ENCODE data around the gene PRKAG2. TPM values are rescaled to one million over a fixed set of nuclear protein-coding genes. Genes with fewer than 3 reads are reported as not detected.

PRKAG2 gene
- total RNA-seq, 1 donor from 2014 or later, result 35.4 TPM

GRCh38 chr7:151872531-151873401, 4.1 kb downstream of the PRKAG2 start:
- no peak overlapping the region for H3K27ac ChIP-seq
- H3K27me3 ChIP-seq (ENCODE audit: low read depth), result no peaks in the 10 kb centered on the region
- no peak overlapping the region for H3K4me3 ChIP-seq
- ATAC-seq (no peak), DNase-seq (no peak)
- no peak for TF ChIP-seq CTCF (IDR thresholded peaks at IDR 0.05)
- H3K9me3 ChIP-seq, result no peaks in the 10 kb centered on the region
- intact Hi-C loops (cut with DNase I), result no loop called here
- H3K4me1 ChIP-seq, result peaks cover 33% of the 10 kb centered on the region
- no peaks in the 10 kb centered on the region for H3K36me3 ChIP-seq

- Histone ChIP-seq H3K27me3 (ENCODE audit: low read depth) (no peaks in the 10 kb centered on the region), H3K9me3 (no peaks in the 10 kb centered on the region), H3K36me3 (no peaks in the 10 kb centered on the region), H3K27ac (no peak overlapping the region), H3K4me3 (no peak overlapping the region), H3K4me1 (peaks cover 37% of the 10 kb centered on the region)
- no peak for TF ChIP-seq CTCF (IDR thresholded peaks at IDR 0.05)
- ATAC-seq (no peak), DNase-seq (no peak)
- intact Hi-C loops (cut with DNase I), result no loop called here
Observed at GRCh38 chr7:151871904-151872303, 5.0 kb downstream of the PRKAG2 start.

GRCh38 chr7:151871189-151871735, 5.7 kb downstream of the PRKAG2 start:
- Histone ChIP-seq H3K27ac (no peak overlapping the region), H3K27me3 (ENCODE audit: low read depth) (no peaks in the 10 kb centered on the region), H3K36me3 (no peaks in the 10 kb centered on the region), H3K4me1 (peaks cover 37% of the 10 kb centered on the region), H3K4me3 (no peak overlapping the region), H3K9me3 (no peaks in the 10 kb centered on the region)
- intact Hi-C loops (cut with DNase I), result no loop called here
- DNase-seq (no peak), ATAC-seq (no peak)
- no peak for TF ChIP-seq CTCF (IDR thresholded peaks at IDR 0.05)

DNA sequence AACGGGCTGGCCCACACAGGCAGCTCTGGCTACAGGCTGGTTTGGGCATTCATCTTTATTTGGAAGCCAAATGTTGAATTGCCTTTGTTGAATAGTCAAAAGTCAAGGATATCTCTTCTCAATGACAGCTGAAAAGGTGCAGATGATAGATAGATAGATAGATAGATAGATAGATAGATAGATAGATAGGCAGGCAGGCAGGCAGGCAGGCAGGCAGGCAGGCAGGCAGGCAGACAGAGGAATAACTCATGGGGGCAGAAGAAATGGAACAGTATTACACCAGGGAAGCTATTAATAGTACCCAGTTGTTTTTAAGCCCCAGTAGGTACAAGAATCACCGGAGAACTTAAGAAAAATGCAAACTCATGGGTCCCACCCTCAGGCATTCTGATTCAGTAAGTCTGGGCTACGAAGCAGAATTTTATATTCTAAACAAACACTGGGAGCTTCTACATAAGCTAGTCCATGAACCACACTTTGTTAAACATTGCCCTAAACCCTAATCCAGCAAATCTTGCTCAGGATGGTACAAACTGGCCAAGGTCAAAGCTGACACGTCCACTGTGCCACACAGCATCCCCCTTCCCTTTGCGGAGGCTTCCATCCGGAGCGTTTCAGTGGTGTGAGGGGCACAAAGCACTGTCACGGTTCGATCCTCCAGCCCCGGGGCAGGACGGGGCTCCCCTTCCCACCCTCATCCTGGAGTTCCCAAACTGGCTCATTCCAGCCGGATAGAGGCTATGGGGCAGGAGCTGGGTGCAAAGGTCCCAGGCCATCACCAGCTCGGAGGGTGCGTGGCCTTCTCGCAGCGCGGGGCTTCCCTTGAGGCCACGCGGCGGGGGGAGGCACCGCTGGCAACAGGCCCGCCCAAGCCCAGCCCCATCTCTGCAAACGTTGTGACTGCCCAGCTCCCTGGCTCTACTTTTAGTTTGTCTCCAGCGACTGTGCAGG, 6.7 kb downstream of the PRKAG2 start:
- H3K27ac ChIP-seq, result no peak overlapping the region
- DNase-seq (no peak), ATAC-seq (no peak)
- intact Hi-C loops (cut with DNase I), result no loop called here
- H3K4me3 ChIP-seq, result no peak overlapping the region
- no peaks in the 10 kb centered on the region for H3K9me3 ChIP-seq
- no peaks in the 10 kb centered on the region for H3K27me3 ChIP-seq (ENCODE audit: low read depth)
- H3K36me3 ChIP-seq, result no peaks in the 10 kb centered on the region
- no peak for TF ChIP-seq CTCF (IDR thresholded peaks at IDR 0.05)
- H3K4me1 ChIP-seq, result peaks cover 37% of the 10 kb centered on the region

DNA sequence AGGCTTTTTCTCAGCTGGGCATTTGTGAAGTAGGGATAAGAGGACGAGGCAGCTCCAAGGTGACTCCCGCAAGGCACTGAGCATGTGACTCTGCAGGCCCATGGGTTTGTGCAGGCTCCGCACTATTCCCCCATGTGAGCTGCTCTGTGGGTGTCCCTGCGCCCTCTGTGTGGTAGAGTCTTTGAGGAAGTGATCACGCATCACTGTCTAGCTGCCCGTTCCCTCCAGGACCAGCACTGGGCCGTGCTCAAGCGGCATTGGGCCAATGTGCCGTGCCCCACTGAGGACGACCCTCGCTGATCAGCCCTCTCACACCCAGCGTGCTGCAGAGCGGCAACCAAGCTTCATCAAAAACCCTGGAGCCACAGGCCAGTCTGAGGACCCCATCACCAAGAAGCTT, 7.5 kb downstream of the PRKAG2 start:
- H3K4me1 ChIP-seq, result peaks cover 29% of the 10 kb centered on the region
- intact Hi-C loops (cut with DNase I), result no loop called here
- TF ChIP-seq CTCF (IDR thresholded peaks at IDR 0.05), result no peak
- H3K27me3 ChIP-seq (ENCODE audit: low read depth), result no peaks in the 10 kb centered on the region
- H3K9me3 ChIP-seq, result no peaks in the 10 kb centered on the region
- H3K4me3 ChIP-seq, result no peak overlapping the region
- no peak overlapping the region for H3K27ac ChIP-seq
- no peaks in the 10 kb centered on the region for H3K36me3 ChIP-seq
- no peak for DNase-seq
- ATAC-seq, result no peak

All from lower lobe of right lung (tissue), 2 donors.